DMS153 treated with DMSO at 0.1 percent for 48 hours (cell line): ENCODE measurements around the gene FAM72C.
"Not testable (repeated sequence)": the region's sequence is repeated elsewhere in the genome, so short reads cannot be mapped to it uniquely, and the experiment has no call there.

Experiments used
- DNase-seq: peaks from one replicate; lab custom pipeline; 2025; ENCODE audit not compliant: unreplicated experiment; lab: John Stamatoyannopoulos, UW

FAM72C gene

GRCh38 chr1:143987868-143988267, 16.1 kb upstream of the FAM72C start:
- DNase-seq, result not testable (repeated sequence)

- DNase-seq, result not testable (repeated sequence)
These were observed 13.1 kb upstream of the FAM72C start for GRCh38 chr1:143984721-143985473.

GRCh38 chr1:143974416-143974815, 2.6 kb upstream of the FAM72C start:
- DNase-seq, result not testable (repeated sequence)

GRCh38 chr1:143973876-143974414, 2.2 kb upstream of the FAM72C start:
- DNase-seq, result not testable (repeated sequence)

- not testable (repeated sequence) for DNase-seq
These were observed 1.1 kb upstream of the FAM72C start for GRCh38 chr1:143972753-143973326.

DNA sequence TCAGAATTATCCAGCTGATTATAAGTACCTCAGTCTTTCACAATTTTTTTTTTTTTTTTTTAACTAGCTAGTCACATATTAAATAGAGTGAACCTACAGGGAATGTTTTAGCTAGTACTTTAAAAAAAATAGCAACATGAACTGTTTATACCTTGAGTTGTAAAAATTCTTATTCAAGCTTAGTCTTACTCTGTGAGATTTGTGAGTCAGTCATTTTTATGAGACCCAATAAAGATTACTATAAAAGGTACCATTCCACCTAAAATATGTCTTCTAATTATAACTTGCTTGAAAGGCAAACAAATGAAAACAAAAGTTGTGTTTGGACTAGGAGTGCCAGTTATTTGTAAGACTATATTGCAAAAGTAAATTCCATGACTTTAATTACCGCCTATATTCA, 5.9 kb downstream of the FAM72C start:
- not testable (repeated sequence) for DNase-seq

GRCh38 chr1:143964294-143964693, 7.5 kb downstream of the FAM72C start:
- DNase-seq, result not testable (repeated sequence)

- not testable (repeated sequence) for DNase-seq
These were observed 15.9 kb downstream of the FAM72C start for GRCh38 chr1:143955930-143956329.

- not testable (repeated sequence) for DNase-seq
These were observed 18.9 kb downstream of the FAM72C start for GRCh38 chr1:143952913-143953312.

DNA sequence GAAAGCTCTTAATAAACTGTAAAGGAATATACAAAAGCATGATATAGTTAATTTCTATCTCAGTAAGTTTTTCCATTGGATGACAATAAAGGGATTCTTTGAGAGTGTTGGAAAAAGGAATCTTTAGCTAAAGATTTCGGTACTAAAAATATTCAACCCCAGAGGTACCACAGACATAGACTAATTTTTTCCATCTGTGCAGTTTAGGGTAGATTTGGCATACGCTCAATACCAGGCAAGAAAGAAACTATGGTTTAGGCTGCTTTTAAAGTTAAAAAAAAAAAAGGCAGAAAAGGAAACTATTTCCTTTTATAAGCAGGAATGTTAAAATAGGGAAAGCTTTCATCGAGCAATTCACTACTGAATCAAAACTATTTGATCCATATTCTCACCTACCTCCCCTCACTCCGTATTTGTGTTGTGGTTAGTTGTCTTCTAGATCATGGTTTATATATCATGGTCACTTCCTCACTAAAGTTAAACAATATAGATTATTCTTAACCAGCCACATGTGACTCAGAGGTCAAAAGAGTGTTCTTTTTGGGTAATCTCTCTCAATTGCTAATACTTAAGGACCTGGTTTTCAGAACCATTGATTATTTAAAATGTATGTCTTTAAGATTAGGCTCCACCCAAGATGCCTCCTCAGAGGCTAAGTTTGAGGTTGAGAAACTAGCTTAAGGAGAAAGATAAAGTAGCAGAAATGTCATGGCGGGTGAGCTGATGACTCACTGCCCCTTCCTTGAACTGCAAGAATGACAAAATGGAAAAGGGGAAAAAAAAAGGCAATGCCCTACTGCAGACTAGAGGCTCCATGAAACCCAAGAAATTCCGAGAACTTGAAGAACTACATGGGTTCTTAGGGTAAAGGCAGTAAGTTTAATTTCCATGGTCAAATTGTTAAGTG, 20.0 kb downstream of the FAM72C start:
- not testable (repeated sequence) for DNase-seq

- not testable (repeated sequence) for DNase-seq
These were observed 24.0 kb downstream of the FAM72C start for GRCh38 chr1:143947749-143948148.

- DNase-seq, result not testable (repeated sequence)
These were observed 26.5 kb downstream of the FAM72C start for GRCh38 chr1:143945253-143945652.

GRCh38 chr1:143944576-143945240, 27.1 kb downstream of the FAM72C start:
- DNase-seq, result not testable (repeated sequence)

GRCh38 chr1:143943319-143943978, 28.3 kb downstream of the FAM72C start:
- DNase-seq, result not testable (repeated sequence)

- not testable (repeated sequence) for DNase-seq
These were observed 29.4 kb downstream of the FAM72C start for GRCh38 chr1:143942238-143942860.

DNA sequence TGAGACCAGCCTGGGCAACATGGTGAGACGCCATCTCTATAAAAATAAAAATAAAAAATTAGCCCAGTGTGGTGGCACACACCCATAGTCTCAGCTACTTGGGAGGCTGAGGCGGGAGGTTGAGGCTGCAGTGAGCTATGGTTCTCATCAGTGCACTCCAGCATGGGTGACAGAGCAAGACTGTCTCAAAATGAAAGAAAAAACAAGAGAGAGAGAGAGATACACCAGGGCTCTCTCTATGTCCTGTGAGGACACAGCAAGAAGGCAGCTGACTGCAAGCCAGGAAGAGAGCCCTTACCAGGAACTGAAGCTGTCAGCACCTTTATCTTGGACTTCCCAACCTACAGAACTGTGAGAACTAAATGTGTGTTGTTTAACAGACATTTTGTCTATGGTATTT, 32.1 kb downstream of the FAM72C start:
- DNase-seq, result not testable (repeated sequence)

DNA sequence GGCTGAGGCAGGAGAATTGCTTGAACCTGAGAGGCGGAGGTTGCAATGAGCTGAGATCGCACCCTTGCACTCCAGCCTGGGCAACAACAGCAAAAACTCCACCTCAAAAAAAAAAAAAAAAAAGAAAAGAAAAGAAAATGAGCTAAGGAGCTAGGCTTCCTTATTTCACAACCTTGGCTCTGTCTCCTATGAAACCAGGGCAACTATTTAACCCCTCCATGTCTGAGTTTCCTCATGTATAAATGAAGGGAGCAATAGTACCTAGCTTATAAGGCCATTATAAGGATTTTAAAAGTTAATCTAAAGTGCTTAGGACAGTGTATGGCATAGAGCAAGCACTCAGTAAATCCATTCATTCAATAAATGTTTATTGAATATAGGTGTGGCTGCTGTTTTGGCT, 32.9 kb downstream of the FAM72C start:
- not testable (repeated sequence) for DNase-seq

GRCh38 chr1:143936457-143937115, 35.2 kb downstream of the FAM72C start:
- peak; percentile 7 for DNase-seq

- DNase-seq, result not testable (repeated sequence)
These were observed 52.7 kb downstream of the FAM72C start for GRCh38 chr1:143919127-143919526.
